ENCODE results near the gene CAND2.
"Not testable (repeated sequence)": the region's sequence is repeated elsewhere in the genome, so short reads cannot be mapped to it uniquely, and the experiment has no call there.

Gene CAND2

DNA sequence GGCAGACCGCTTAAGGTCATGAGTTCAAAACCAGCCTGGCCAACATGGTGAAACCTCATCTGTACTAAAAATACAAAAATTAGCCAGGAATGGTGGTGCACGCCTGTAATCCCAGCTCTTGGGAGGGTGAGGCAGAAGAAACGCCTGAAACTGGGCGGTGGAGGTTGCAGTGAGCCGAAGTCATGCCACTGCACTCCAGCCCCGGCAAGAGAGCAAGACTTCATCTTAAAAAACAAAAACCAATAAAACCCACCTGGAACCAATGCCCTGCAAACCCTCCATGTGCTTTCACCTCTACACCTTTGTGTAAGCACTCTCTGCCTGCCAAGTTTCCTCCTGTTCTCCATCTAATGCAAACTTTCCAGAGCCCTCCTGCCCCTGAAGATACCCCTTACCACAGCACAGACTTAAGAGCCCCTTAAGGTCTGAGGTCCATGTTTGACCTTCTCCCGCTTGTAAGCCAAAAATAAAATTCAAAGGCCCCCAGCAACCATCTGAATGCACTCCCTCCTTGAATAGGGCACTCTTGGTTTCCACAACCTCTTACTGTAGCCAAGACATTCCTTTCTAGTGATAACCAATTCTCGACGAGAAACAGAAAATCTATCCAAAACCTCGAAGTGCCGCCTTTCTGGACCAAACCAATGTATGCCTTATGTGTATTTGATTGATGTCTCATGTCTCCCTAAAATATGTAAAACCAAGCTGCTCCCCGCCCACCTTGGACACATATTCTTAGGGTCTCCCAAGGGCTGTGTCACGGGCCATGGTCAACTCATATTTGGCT is 41.9 kb downstream of the CAND2 start:
- H3K4me3 ChIP-seq (ENCODE audit: low read length, poor library complexity, severe bottlenecking): peak overlapping the region; percentile 100
- peak overlapping the region; percentile 96 for H3K4me2 ChIP-seq (ENCODE audit: low read depth, low read length, poor library complexity, severe bottlenecking)
- H2AFZ ChIP-seq (ENCODE audit: low read length): no peak overlapping the region
- H3F3A ChIP-seq (ENCODE audit: low read depth): no peaks in the 10 kb centered on the region
- no peak for TF ChIP-seq EZH2phosphoT487 (IDR thresholded peaks at IDR 0.05; ENCODE audit: borderline replicate concordance)
- TF ChIP-seq, protein P1, sequence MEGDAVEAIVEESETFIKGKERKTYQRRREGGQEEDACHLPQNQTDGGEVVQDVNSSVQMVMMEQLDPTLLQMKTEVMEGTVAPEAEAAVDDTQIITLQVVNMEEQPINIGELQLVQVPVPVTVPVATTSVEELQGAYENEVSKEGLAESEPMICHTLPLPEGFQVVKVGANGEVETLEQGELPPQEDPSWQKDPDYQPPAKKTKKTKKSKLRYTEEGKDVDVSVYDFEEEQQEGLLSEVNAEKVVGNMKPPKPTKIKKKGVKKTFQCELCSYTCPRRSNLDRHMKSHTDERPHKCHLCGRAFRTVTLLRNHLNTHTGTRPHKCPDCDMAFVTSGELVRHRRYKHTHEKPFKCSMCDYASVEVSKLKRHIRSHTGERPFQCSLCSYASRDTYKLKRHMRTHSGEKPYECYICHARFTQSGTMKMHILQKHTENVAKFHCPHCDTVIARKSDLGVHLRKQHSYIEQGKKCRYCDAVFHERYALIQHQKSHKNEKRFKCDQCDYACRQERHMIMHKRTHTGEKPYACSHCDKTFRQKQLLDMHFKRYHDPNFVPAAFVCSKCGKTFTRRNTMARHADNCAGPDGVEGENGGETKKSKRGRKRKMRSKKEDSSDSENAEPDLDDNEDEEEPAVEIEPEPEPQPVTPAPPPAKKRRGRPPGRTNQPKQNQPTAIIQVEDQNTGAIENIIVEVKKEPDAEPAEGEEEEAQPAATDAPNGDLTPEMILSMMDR (conservative IDR thresholded peaks at IDR 0.05; ENCODE audit: low read length): no peak
- H3K27me3 ChIP-seq (ENCODE audit: insufficient read depth, low read length, poor library complexity, severe bottlenecking): peaks cover 11% of the 10 kb centered on the region
- H3K36me3 ChIP-seq (ENCODE audit: insufficient read depth, low read length): peaks cover 68% of the 10 kb centered on the region
- H3K4me1 ChIP-seq (ENCODE audit: insufficient read depth, low read length, poor library complexity, severe bottlenecking): peaks cover 28% of the 10 kb centered on the region
- H3K9ac ChIP-seq (ENCODE audit: low read depth, low read length, poor library complexity, severe bottlenecking): peak overlapping the region; percentile 98
- H3K79me2 ChIP-seq (ENCODE audit: insufficient read depth, low read length): peaks cover 72% of the 10 kb centered on the region
- no peaks in the 10 kb centered on the region for H3K9me3 ChIP-seq (ENCODE audit: insufficient read depth, low read depth, low read length)
- H4K20me1 ChIP-seq (ENCODE audit: insufficient read depth, low read length, poor library complexity, severe bottlenecking): peaks cover 68% of the 10 kb centered on the region
- no peaks in the 10 kb centered on the region for H3K9me2 ChIP-seq (replicated peaks; ENCODE audit: low read depth, low read length)

DNA sequence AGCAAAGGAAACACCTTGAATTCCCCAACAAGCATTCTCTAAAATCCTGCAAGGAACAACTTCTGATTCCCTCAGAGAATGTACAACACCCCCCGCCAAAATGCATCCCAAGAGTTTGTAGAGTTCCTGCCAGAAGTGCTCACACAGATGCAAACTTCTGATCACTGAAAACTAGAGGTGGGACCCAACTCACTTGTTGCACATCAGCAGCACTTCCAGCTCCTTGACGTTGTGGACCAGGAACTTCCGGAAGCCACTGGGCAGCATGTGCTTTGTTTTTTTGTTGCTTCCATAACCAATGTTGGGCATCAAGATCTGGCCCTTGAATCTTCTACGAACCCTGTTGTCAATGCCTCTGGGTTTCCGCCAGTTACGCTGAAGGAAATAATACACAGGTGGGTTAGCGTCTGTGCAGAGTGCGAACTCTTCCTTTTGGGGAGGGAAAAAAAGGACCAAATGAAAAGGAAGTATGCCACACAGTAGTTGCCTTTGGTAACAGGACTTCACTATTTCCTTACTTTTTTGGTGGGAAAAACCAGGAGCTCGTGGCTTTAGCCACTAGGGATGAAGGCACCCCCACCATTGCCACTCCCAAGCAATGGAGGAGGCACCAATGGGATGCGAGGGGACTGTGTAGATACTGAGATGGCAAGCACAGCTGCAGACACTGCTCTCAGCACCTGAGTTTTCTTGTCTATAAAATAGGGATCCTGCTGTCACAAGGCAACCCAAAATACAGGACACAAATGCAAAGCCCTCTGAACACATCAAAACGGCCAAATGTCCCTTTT is 42.9 kb downstream of the CAND2 start:
- Histone ChIP-seq H3K9ac (ENCODE audit: low read depth, low read length, poor library complexity, severe bottlenecking) (peak overlapping the region; percentile 98), H3K27me3 (ENCODE audit: insufficient read depth, low read length, poor library complexity, severe bottlenecking) (peaks cover 11% of the 10 kb centered on the region), H3K36me3 (ENCODE audit: insufficient read depth, low read length) (peaks cover 58% of the 10 kb centered on the region), H3K4me1 (ENCODE audit: insufficient read depth, low read length, poor library complexity, severe bottlenecking) (peaks cover 28% of the 10 kb centered on the region), H3F3A (ENCODE audit: low read depth) (no peaks in the 10 kb centered on the region), H2AFZ (ENCODE audit: low read length) (no peak overlapping the region), H3K79me2 (ENCODE audit: insufficient read depth, low read length) (peaks cover 70% of the 10 kb centered on the region), H3K9me2 (replicated peaks; ENCODE audit: low read depth, low read length) (no peaks in the 10 kb centered on the region), H4K20me1 (ENCODE audit: insufficient read depth, low read length, poor library complexity, severe bottlenecking) (peaks cover 67% of the 10 kb centered on the region), H3K4me3 (ENCODE audit: low read length, poor library complexity, severe bottlenecking) (peak overlapping the region; percentile 100), H3K4me2 (ENCODE audit: low read depth, low read length, poor library complexity, severe bottlenecking) (peak overlapping the region; percentile 96), H3K9me3 (ENCODE audit: insufficient read depth, low read depth, low read length) (no peaks in the 10 kb centered on the region)
- no peak for TF ChIP-seq EZH2phosphoT487 (IDR thresholded peaks at IDR 0.05; ENCODE audit: borderline replicate concordance)

DNA sequence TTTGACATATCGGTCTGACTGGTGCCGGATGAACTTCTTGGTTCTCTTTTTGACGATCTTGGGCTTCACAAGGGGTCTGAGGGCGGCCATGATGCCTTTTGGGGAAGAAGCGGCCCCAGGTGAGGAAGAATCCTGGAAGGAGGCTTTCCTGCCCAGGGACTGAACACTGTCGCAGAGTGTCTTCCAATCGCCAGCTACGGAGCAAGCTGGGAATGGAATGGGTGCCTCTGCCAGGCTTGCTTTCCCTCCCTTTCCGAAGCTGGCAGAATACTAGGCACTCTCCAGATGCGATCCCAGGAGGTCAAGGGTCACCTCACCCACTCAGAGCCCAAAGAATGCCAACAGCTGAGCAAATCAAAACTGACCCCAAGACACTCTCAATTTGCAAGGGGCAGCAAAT is 43.7 kb downstream of the CAND2 start:
- H3K79me2 ChIP-seq (ENCODE audit: insufficient read depth, low read length): peaks cover 63% of the 10 kb centered on the region
- not testable (repeated sequence) for H3K9me3 ChIP-seq (ENCODE audit: insufficient read depth, low read depth, low read length); H3K9me2 ChIP-seq (replicated peaks; ENCODE audit: low read depth, low read length); H2AFZ ChIP-seq (ENCODE audit: low read length); H3F3A ChIP-seq (ENCODE audit: low read depth)
- H3K9ac ChIP-seq (ENCODE audit: low read depth, low read length, poor library complexity, severe bottlenecking): peak overlapping the region; percentile 98
- H3K27me3 ChIP-seq (ENCODE audit: insufficient read depth, low read length, poor library complexity, severe bottlenecking): peaks cover 11% of the 10 kb centered on the region
- H3K4me1 ChIP-seq (ENCODE audit: insufficient read depth, low read length, poor library complexity, severe bottlenecking): peaks cover 28% of the 10 kb centered on the region
- H4K20me1 ChIP-seq (ENCODE audit: insufficient read depth, low read length, poor library complexity, severe bottlenecking): peaks cover 61% of the 10 kb centered on the region
- H3K36me3 ChIP-seq (ENCODE audit: insufficient read depth, low read length): peaks cover 50% of the 10 kb centered on the region
- H3K4me2 ChIP-seq (ENCODE audit: low read depth, low read length, poor library complexity, severe bottlenecking): peak overlapping the region; percentile 96
- peak overlapping the region; percentile 100 for H3K4me3 ChIP-seq (ENCODE audit: low read length, poor library complexity, severe bottlenecking)

DNA sequence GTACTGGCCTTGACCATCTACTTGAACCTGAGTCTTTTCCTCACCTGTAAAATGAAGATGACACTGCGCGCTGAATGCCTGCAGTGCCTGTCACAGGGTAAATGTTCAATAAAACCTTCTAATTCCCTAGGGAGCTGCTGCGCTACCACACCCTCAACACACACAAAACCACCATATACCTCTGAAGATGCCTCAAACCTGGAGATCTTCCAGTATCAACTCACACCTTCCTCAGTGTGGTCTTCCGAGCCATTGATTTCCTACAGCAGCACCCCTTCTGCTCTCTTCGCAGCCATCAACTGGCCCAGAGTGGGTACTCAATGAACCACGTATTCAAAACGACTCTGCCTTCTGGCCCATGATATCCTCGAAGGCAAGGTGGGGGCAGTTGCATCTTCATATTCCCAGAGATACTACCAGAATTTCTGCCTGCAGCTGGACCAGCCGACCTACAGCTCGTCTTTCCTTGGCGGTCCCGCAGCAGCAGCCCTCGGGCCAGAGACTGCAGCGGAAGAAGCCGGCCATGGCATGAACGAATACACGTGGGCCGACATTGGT is 44.2 kb downstream of the CAND2 start:
- Histone ChIP-seq H3F3A (ENCODE audit: low read depth) (no peaks in the 10 kb centered on the region), H3K79me2 (ENCODE audit: insufficient read depth, low read length) (peaks cover 57% of the 10 kb centered on the region), H3K9me2 (replicated peaks; ENCODE audit: low read depth, low read length) (no peaks in the 10 kb centered on the region), H3K4me1 (ENCODE audit: insufficient read depth, low read length, poor library complexity, severe bottlenecking) (peaks cover 28% of the 10 kb centered on the region), H3K4me3 (ENCODE audit: low read length, poor library complexity, severe bottlenecking) (peak overlapping the region; percentile 100), H4K20me1 (ENCODE audit: insufficient read depth, low read length, poor library complexity, severe bottlenecking) (peaks cover 56% of the 10 kb centered on the region), H3K4me2 (ENCODE audit: low read depth, low read length, poor library complexity, severe bottlenecking) (peak overlapping the region; percentile 96), H3K27me3 (ENCODE audit: insufficient read depth, low read length, poor library complexity, severe bottlenecking) (peaks cover 11% of the 10 kb centered on the region), H3K36me3 (ENCODE audit: insufficient read depth, low read length) (peaks cover 45% of the 10 kb centered on the region), H3K9me3 (ENCODE audit: insufficient read depth, low read depth, low read length) (no peaks in the 10 kb centered on the region), H3K9ac (ENCODE audit: low read depth, low read length, poor library complexity, severe bottlenecking) (peak overlapping the region; percentile 98), H2AFZ (ENCODE audit: low read length) (peak overlapping the region; percentile 86; the same call in 1 of the 2 replicates)
- TF ChIP-seq EZH2phosphoT487 (IDR thresholded peaks at IDR 0.05; ENCODE audit: borderline replicate concordance): no peak
- TF ChIP-seq, protein P1 (conservative IDR thresholded peaks at IDR 0.05; ENCODE audit: low read length): no peak

Measured in Loucy (cell line).